Glutamatergic neuron (in vitro differentiated cells): Measurements from ENCODE around the gene CDH19. TPM values are rescaled to one million over a fixed set of nuclear protein-coding genes. Genes with fewer than 3 reads are reported as not detected.

Experiments used
- DNase-seq: peaks from one replicate; pipeline ENCODE4 v3.0.0; 2022
- H3K27ac Mint-ChIP-seq: one replicate; pipeline ENCODE4 v1.8.0; 2020; ENCODE audit warnings: mild to moderate bottlenecking, mixed read lengths, inconsistent platforms; ENCODE audit not compliant: unreplicated experiment
- H3K27me3 Mint-ChIP-seq: one replicate; pipeline ENCODE4 v1.8.0; 2020; ENCODE audit warnings: mild to moderate bottlenecking, moderate library complexity, mixed read lengths, inconsistent platforms; ENCODE audit not compliant: unreplicated experiment
- H3K36me3 Mint-ChIP-seq: one replicate; pipeline ENCODE4 v1.8.0; 2020; ENCODE audit warnings: mild to moderate bottlenecking, mixed read lengths, inconsistent platforms; ENCODE audit not compliant: unreplicated experiment
- H3K4me1 Mint-ChIP-seq: one replicate; pipeline ENCODE4 v1.8.0; 2020; ENCODE audit warnings: mild to moderate bottlenecking, low read depth, mixed read lengths, inconsistent platforms; ENCODE audit not compliant: unreplicated experiment
- H3K4me3 Mint-ChIP-seq: one replicate; pipeline ENCODE4 v1.8.0; 2020; ENCODE audit warnings: mild to moderate bottlenecking, mixed read lengths, inconsistent platforms; ENCODE audit not compliant: unreplicated experiment
- H3K9me3 Mint-ChIP-seq: one replicate; pipeline ENCODE4 v1.8.0; 2020; ENCODE audit warnings: mild to moderate bottlenecking, moderate library complexity, mixed read lengths, inconsistent platforms; ENCODE audit not compliant: unreplicated experiment
- CTCF ChIP-seq: fragments of 200-600 bp; sonication (generic); IDR thresholded peaks from one replicate; pipeline ENCODE4 v1.5.0; 2021; ENCODE audit not compliant: partially characterized antibody, unreplicated experiment
- total RNA-seq: library from RNA; stranded (reverse); fragmentation: NEBNext Ultra II Directional; extraction: Animal tissue kit (Norgen Biotek cat#: 25700); gene quantifications from one replicate; pipeline ENCODE4 v1.2.1, GENCODE V29; 2021; ENCODE audit not compliant: unreplicated experiment

Gene CDH19
- total RNA-seq, 1 donor from 2014 or later = not detected

DNA sequence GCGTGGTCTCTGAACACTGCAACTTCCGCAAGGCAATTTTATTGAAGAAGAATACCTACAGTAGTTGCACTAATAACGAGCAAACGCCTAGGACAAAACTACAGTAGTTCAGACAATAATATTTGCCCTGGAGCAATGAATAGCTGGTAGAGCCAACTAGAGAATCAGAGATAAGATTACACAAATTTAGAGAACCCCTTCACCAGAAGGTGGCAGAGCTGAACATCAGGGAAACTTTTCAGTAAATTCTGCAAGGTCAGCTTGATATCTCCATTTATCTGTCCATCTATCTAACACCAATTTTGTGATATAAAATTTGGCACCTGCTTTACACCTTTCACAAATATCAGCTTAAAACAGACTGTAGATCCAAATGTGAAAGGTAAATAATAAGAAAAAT lies 43.8 kb downstream of the CDH19 start:
- Mint-ChIP-seq H3K27me3 (no peaks in the 10 kb centered on the region), H3K27ac (no peak overlapping the region), H3K4me3 (no peak overlapping the region), H3K4me1 (no peaks in the 10 kb centered on the region), H3K36me3 (no peaks in the 10 kb centered on the region), H3K9me3 (no peaks in the 10 kb centered on the region)
- no peak for DNase-seq
- TF ChIP-seq CTCF = peak; percentile 58

- Mint-ChIP-seq H3K27ac (no peak overlapping the region), H3K4me1 (no peaks in the 10 kb centered on the region), H3K4me3 (no peak overlapping the region), H3K36me3 (no peaks in the 10 kb centered on the region), H3K27me3 (no peaks in the 10 kb centered on the region), H3K9me3 (no peaks in the 10 kb centered on the region)
- no peak for TF ChIP-seq CTCF
- no peak for DNase-seq
These were observed 45.1 kb downstream of the CDH19 start for GRCh38 chr18:66558773-66559172.

GRCh38 chr18:66557091-66557490 lies 46.8 kb downstream of the CDH19 start:
- no peaks in the 10 kb centered on the region for H3K4me1 Mint-ChIP-seq
- H3K9me3 Mint-ChIP-seq = no peaks in the 10 kb centered on the region
- TF ChIP-seq CTCF = no peak
- H3K27ac Mint-ChIP-seq = no peak overlapping the region
- no peaks in the 10 kb centered on the region for H3K27me3 Mint-ChIP-seq
- H3K4me3 Mint-ChIP-seq = no peak overlapping the region
- DNase-seq = no peak
- H3K36me3 Mint-ChIP-seq = no peaks in the 10 kb centered on the region

DNA sequence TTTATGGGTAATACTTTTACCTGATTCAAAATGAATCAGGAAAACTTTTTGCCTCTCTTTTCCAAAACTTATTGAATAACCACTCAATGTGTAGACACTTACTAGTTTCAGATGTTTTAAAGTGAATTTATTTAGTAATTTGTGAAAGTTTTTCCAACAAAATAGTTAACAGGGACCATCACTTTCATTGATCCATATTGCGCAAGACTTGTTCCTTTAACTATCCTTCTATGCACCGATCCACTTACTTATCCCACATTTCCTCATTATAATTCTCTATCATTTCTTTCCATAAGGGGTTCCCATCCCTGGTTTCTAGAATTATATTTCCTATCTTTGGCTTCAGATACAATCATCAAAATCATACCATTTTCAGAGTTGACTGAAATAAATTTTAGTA lies 48.3 kb downstream of the CDH19 start:
- DNase-seq = no peak
- no peak for TF ChIP-seq CTCF
- no peaks in the 10 kb centered on the region for H3K36me3 Mint-ChIP-seq
- no peak overlapping the region for H3K4me3 Mint-ChIP-seq
- H3K4me1 Mint-ChIP-seq = peaks cover under 1% of the 10 kb centered on the region
- H3K27ac Mint-ChIP-seq = no peak overlapping the region
- no peaks in the 10 kb centered on the region for H3K9me3 Mint-ChIP-seq
- no peaks in the 10 kb centered on the region for H3K27me3 Mint-ChIP-seq

GRCh38 chr18:66553824-66554223 lies 50.1 kb downstream of the CDH19 start:
- no peak for DNase-seq
- no peak overlapping the region for H3K4me3 Mint-ChIP-seq
- no peak overlapping the region for H3K27ac Mint-ChIP-seq
- H3K36me3 Mint-ChIP-seq = no peaks in the 10 kb centered on the region
- no peak for TF ChIP-seq CTCF
- H3K9me3 Mint-ChIP-seq = no peaks in the 10 kb centered on the region
- H3K27me3 Mint-ChIP-seq = no peaks in the 10 kb centered on the region
- H3K4me1 Mint-ChIP-seq = peaks cover 5% of the 10 kb centered on the region
